ENCODE data around the gene NOS1AP.

DNA sequence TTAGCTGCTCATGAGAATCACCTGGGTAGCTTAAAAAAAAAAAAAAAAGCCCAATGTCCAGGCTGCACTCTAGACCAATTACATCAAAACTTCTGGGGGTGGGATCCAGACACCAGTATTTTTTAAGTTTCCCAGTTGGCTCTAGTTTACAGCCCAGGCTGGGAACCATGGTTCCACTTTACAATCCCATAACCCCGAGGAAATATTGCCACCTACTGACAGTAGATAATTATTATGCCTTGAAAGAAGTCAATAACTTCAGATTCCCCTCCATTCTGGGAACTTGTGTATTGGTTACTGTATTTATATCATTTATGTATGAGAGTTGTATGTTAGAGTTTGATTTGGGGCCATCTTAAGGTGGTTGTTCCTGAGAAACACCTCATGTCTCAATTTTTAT is 207.0 kb downstream of the NOS1AP start:
- TF ChIP-seq, protein P1, sequence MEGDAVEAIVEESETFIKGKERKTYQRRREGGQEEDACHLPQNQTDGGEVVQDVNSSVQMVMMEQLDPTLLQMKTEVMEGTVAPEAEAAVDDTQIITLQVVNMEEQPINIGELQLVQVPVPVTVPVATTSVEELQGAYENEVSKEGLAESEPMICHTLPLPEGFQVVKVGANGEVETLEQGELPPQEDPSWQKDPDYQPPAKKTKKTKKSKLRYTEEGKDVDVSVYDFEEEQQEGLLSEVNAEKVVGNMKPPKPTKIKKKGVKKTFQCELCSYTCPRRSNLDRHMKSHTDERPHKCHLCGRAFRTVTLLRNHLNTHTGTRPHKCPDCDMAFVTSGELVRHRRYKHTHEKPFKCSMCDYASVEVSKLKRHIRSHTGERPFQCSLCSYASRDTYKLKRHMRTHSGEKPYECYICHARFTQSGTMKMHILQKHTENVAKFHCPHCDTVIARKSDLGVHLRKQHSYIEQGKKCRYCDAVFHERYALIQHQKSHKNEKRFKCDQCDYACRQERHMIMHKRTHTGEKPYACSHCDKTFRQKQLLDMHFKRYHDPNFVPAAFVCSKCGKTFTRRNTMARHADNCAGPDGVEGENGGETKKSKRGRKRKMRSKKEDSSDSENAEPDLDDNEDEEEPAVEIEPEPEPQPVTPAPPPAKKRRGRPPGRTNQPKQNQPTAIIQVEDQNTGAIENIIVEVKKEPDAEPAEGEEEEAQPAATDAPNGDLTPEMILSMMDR (IDR thresholded peaks at IDR 0.05) = peak; percentile 57
- no peak for TF ChIP-seq GATA2 (CRISPR knock-in tag; IDR thresholded peaks at IDR 0.05)
- no peak for TF ChIP-seq NFIC (IDR thresholded peaks at IDR 0.05; ENCODE audit: borderline replicate concordance)
- TF ChIP-seq EP300 (IDR thresholded peaks at IDR 0.05; ENCODE audit: borderline replicate concordance in 1 of 2, low read depth in 1 of 2, low read length in 1 of 2) = no peak
- peak; percentile 64 for TF ChIP-seq SMC3 (IDR thresholded peaks at IDR 0.05; ENCODE audit: low read depth, low read length)
- TF ChIP-seq, protein P2, sequence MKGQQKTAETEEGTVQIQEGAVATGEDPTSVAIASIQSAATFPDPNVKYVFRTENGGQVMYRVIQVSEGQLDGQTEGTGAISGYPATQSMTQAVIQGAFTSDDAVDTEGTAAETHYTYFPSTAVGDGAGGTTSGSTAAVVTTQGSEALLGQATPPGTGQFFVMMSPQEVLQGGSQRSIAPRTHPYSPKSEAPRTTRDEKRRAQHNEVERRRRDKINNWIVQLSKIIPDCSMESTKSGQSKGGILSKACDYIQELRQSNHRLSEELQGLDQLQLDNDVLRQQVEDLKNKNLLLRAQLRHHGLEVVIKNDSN (IDR thresholded peaks at IDR 0.05; ENCODE audit: borderline replicate concordance, low read depth) = no peak
- TF ChIP-seq CHD2 (IDR thresholded peaks at IDR 0.05; ENCODE audit: low read length, partially characterized antibody) = no peak
- no peak for TF ChIP-seq POLR2AphosphoS5 (IDR thresholded peaks at IDR 0.05; ENCODE audit: low read depth, low read length)
- TF ChIP-seq, protein P3, sequence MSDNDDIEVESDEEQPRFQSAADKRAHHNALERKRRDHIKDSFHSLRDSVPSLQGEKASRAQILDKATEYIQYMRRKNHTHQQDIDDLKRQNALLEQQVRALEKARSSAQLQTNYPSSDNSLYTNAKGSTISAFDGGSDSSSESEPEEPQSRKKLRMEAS (IDR thresholded peaks at IDR 0.05; ENCODE audit: low read depth) = no peak
- TF ChIP-seq RFX5 (IDR thresholded peaks at IDR 0.05; ENCODE audit: low read length) = no peak

Measured in SK-N-SH (cell line).